Measurements from ENCODE around the gene TACR2. TPM values are rescaled to one million over a fixed set of nuclear protein-coding genes. Genes with fewer than 3 reads are reported as not detected.
"Not testable (repeated sequence)": the region's sequence is repeated elsewhere in the genome, so short reads cannot be mapped to it uniquely, and the experiment has no call there.

TACR2 gene
- total RNA-seq, 1 donor from 2014 or later: not detected

DNA sequence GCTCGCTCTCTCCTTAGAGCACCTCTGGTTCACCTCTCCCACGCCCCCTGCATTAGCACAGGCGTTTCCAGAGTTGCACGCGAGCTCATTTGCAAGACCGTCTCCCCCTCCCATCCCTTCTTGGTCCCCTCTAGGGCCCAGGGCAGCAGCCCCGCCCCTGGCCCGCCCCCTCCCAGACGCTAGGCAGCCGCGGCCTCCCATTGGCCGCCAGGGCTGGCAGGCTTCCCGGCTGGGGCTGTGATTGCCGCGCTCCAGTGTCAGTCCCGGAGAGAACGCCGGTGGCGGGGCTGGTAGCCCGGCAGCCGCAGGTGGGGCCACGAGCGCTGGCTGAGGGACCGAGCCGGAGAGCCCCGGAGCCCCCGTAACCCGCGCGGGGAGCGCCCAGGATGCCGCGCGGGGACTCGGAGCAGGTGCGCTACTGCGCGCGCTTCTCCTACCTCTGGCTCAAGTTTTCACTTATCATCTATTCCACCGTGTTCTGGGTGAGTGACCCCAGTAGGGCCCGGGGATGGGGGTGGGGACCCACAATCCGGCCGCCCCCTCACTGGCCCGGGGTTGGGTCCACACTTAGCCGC, 34.6 kb upstream of the TACR2 start, which contains the start of gene TSPAN15:
TSPAN15 (plus strand) TSS at position 257 of the 575 bp plus-strand sequence; CDS start at position 387, 130 bp downstream.
- peak within 1 kb of the TSS; percentile 83 to 84 (median 84) for H3K9ac ChIP-seq (ENCODE audit: low read depth in 1 of 3, low read length in 3 of 3)
- peaks cover 0 to 3% (median 0%) of the 10 kb centered on the region in 3 donors for H3K27me3 ChIP-seq (ENCODE audit: control insufficient read depth in 3 of 3, insufficient read depth in 3 of 3, low read length in 3 of 3)
- no peaks in the 10 kb centered on the region for H3K36me3 ChIP-seq (ENCODE audit: control insufficient read depth in 3 of 3, insufficient read depth in 3 of 3, low read length in 3 of 3)
- H3K4me1 ChIP-seq (ENCODE audit: control insufficient read depth in 3 of 3, insufficient read depth in 3 of 3, low read length in 3 of 3): peaks cover 39 to 62% (median 48%) of the 10 kb centered on the region in 3 donors
- peak within 1 kb of the TSS; percentile 77 for H3K27ac ChIP-seq (ENCODE audit: low read depth, low read length)
- H3K4me3 ChIP-seq (ENCODE audit: low read length in 3 of 3): peak within 1 kb of the TSS; percentile 82 to 91 (median 84)
- no peaks in the 10 kb centered on the region for H3K9me3 ChIP-seq (ENCODE audit: control insufficient read depth in 3 of 3, low read length in 3 of 3)

DNA sequence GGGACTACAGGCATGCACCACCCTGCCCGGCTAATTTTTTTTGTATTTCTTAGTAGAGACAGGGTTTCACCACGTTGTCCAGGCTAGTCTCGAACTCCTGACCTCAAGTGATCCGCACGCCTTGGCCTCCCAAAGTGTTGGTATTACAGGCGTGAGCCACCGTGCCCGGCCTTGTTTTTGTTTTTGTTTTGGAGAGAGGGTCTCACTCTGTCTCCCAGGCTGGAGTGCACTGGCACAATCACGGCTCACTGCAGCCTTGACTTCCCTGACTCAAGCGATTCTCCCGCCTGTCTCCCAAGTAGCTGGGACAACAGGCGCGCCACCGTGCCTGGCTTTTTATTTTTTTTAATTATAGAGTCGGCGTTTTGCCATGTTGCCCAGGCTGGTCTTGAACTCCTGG, 33.7 kb upstream of the TACR2 start:
- H3K27ac ChIP-seq (ENCODE audit: low read depth, low read length): peak overlapping the region; percentile 55
- not testable (repeated sequence) for H3K9me3 ChIP-seq (ENCODE audit: control insufficient read depth in 3 of 3, low read length in 3 of 3)

DNA sequence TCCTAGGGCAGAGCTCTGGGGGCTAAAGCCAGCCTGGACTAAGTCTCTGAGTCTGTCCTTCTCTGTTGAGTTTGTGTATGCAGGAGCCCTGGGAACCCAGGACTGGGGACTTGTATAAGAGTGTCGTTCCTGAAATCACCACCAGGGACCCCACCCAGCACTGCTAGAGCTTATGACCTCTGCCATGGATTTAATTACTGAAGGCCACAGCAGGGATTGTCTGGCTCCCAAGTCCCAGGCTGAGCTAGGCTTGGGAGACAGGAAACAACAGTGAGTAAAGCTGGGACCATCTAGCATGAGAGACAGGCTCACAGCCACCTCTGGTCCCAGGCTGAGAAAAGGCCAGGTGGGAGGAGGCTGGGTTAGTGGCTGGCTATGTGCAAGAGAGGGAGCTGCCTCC, 33.1 kb upstream of the TACR2 start:
- peaks cover 36 to 56% (median 46%) of the 10 kb centered on the region in 3 donors for H3K4me1 ChIP-seq (ENCODE audit: control insufficient read depth in 3 of 3, insufficient read depth in 3 of 3, low read length in 3 of 3)
- H3K4me3 ChIP-seq (ENCODE audit: low read length in 3 of 3): peak overlapping the region in 1 of 3 donors; percentile 22
- H3K9me3 ChIP-seq (ENCODE audit: control insufficient read depth in 3 of 3, low read length in 3 of 3): no peaks in the 10 kb centered on the region
- peak overlapping the region; percentile 55 for H3K27ac ChIP-seq (ENCODE audit: low read depth, low read length)
- no peaks in the 10 kb centered on the region for H3K36me3 ChIP-seq (ENCODE audit: control insufficient read depth in 3 of 3, insufficient read depth in 3 of 3, low read length in 3 of 3)
- peaks cover 0 to 3% (median 0%) of the 10 kb centered on the region in 3 donors for H3K27me3 ChIP-seq (ENCODE audit: control insufficient read depth in 3 of 3, insufficient read depth in 3 of 3, low read length in 3 of 3)
- H3K9ac ChIP-seq (ENCODE audit: low read depth in 1 of 3, low read length in 3 of 3): peak overlapping the region in 2 of 3 donors; percentile 19 to 50

More for the DNA sequence above, 33.7 kb upstream of the TACR2 start:
- not testable (repeated sequence) for H3K4me3 ChIP-seq (ENCODE audit: low read length in 3 of 3); H3K36me3 ChIP-seq (ENCODE audit: control insufficient read depth in 3 of 3, insufficient read depth in 3 of 3, low read length in 3 of 3); H3K27me3 ChIP-seq (ENCODE audit: control insufficient read depth in 3 of 3, insufficient read depth in 3 of 3, low read length in 3 of 3)
- peak overlapping the region in 1 of 3 donors; percentile 50 for H3K9ac ChIP-seq (ENCODE audit: low read depth in 1 of 3, low read length in 3 of 3)
- peaks cover 36 to 62% (median 47%) of the 10 kb centered on the region in 3 donors for H3K4me1 ChIP-seq (ENCODE audit: control insufficient read depth in 3 of 3, insufficient read depth in 3 of 3, low read length in 3 of 3)

DNA sequence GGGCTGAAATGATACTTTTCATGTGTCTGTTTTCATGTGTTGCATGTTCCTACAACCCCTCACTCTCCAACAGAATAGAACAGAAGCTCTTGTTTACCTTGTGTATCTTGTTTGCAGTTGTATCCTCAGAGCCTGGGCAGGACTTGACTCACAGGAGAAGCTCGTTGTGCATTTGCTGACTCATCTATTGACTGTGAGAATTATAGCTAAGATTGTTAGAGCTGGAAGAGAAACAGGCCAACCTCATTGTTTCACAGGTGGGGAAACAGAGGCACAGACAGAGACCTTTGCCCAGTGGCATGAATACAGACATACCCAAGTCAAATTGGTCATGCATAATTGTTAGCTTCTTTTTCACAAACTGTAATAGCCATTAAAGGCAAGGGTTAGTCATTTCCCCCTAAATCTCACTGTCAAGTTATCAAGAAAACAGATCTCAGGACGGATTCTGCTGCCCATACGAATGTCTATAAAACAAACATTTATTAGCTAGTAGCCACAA, 30.0 kb upstream of the TACR2 start:
- H3K9ac ChIP-seq (ENCODE audit: low read depth in 1 of 3, low read length in 3 of 3): no peak overlapping the region
- no peaks in the 10 kb centered on the region for H3K27me3 ChIP-seq (ENCODE audit: control insufficient read depth in 3 of 3, insufficient read depth in 3 of 3, low read length in 3 of 3)
- no peak overlapping the region for H3K27ac ChIP-seq (ENCODE audit: low read depth, low read length)
- H3K36me3 ChIP-seq (ENCODE audit: control insufficient read depth in 3 of 3, insufficient read depth in 3 of 3, low read length in 3 of 3): no peaks in the 10 kb centered on the region
- no peaks in the 10 kb centered on the region for H3K9me3 ChIP-seq (ENCODE audit: control insufficient read depth in 3 of 3, low read length in 3 of 3)
- peaks cover 15 to 26% (median 16%) of the 10 kb centered on the region in 3 donors for H3K4me1 ChIP-seq (ENCODE audit: control insufficient read depth in 3 of 3, insufficient read depth in 3 of 3, low read length in 3 of 3)
- no peak overlapping the region for H3K4me3 ChIP-seq (ENCODE audit: low read length in 3 of 3)

DNA sequence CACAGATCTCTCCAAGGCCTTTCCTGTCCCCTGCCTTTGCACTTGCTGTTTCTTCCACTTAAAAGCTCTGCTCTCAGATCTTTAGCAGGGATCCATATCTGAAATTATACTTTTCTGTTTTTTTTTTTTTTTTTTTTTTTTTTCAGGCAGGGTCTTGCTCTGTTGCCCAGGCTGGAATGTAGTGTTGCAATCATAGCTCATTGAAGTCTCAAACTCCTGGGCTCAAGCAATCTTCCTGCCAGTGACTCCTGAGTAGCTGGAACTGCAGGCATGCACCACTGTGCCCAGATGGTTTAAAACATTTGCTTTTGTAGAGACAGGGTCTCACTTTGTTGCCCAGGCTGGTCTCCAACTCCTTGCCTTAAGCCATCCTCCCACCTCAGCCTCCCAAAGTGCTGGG, 29.5 kb upstream of the TACR2 start:
- Histone ChIP-seq H3K9ac (ENCODE audit: low read depth in 1 of 3, low read length in 3 of 3) (no peak overlapping the region), H3K4me1 (ENCODE audit: control insufficient read depth in 3 of 3, insufficient read depth in 3 of 3, low read length in 3 of 3) (peaks cover 14 to 23% (median 15%) of the 10 kb centered on the region in 3 donors), H3K27ac (ENCODE audit: low read depth, low read length) (no peak overlapping the region), H3K4me3 (ENCODE audit: low read length in 3 of 3) (no peak overlapping the region), H3K36me3 (ENCODE audit: control insufficient read depth in 3 of 3, insufficient read depth in 3 of 3, low read length in 3 of 3) (no peaks in the 10 kb centered on the region), H3K27me3 (ENCODE audit: control insufficient read depth in 3 of 3, insufficient read depth in 3 of 3, low read length in 3 of 3) (no peaks in the 10 kb centered on the region), H3K9me3 (ENCODE audit: control insufficient read depth in 3 of 3, low read length in 3 of 3) (no peaks in the 10 kb centered on the region)

DNA sequence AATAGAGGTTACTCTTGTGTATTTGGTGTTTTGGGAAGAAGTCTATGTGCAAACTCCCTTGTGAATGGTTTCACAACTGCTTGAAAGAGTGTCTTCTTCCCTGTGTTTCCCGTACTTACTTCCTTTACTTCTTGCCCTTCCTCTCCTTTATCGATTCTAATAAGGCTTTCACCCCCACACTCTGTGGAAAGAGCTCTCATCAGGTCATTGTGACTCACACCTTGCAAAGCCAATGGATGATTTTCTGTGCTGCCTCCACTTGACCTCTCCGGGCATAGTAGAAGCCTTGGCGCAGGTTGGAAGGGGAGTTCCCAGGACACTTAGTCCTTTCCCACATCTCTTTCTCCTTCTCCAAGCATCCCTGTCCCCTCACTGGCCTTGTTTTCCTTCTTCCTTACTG, 28.3 kb upstream of the TACR2 start:
- H3K27me3 ChIP-seq (ENCODE audit: control insufficient read depth in 3 of 3, insufficient read depth in 3 of 3, low read length in 3 of 3): no peaks in the 10 kb centered on the region
- no peaks in the 10 kb centered on the region for H3K36me3 ChIP-seq (ENCODE audit: control insufficient read depth in 3 of 3, insufficient read depth in 3 of 3, low read length in 3 of 3)
- no peak overlapping the region for H3K4me3 ChIP-seq (ENCODE audit: low read length in 3 of 3)
- no peak overlapping the region for H3K27ac ChIP-seq (ENCODE audit: low read depth, low read length)
- H3K9ac ChIP-seq (ENCODE audit: low read depth in 1 of 3, low read length in 3 of 3): no peak overlapping the region
- H3K9me3 ChIP-seq (ENCODE audit: control insufficient read depth in 3 of 3, low read length in 3 of 3): no peaks in the 10 kb centered on the region
- peaks cover 7 to 21% (median 8%) of the 10 kb centered on the region in 3 donors for H3K4me1 ChIP-seq (ENCODE audit: control insufficient read depth in 3 of 3, insufficient read depth in 3 of 3, low read length in 3 of 3)

DNA sequence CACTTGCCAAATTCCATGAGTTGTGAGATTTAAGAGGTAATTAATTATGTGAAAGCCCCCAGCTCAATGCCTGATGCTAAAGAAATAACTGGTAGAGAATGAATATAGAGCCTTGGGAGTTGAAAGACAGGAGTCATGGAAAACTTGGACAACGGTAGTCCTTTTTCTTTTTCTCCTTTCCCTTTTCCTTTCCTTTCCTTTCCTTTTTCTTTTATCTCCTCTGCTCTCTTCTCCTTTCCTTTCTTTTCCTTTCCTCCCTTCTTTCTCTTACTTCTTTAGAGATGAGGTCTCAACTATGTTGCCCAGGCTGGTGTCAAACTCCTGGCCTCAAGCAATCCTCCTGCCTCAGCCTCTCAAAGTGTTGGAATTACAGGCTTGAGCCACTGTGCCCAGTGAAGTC, 26.6 kb upstream of the TACR2 start:
- Histone ChIP-seq H3K4me1 (ENCODE audit: control insufficient read depth in 3 of 3, insufficient read depth in 3 of 3, low read length in 3 of 3) (peaks cover 16 to 30% (median 18%) of the 10 kb centered on the region in 3 donors), H3K9me3 (ENCODE audit: control insufficient read depth in 3 of 3, low read length in 3 of 3) (no peaks in the 10 kb centered on the region), H3K9ac (ENCODE audit: low read depth in 1 of 3, low read length in 3 of 3) (no peak overlapping the region), H3K4me3 (ENCODE audit: low read length in 3 of 3) (no peak overlapping the region), H3K27ac (ENCODE audit: low read depth, low read length) (no peak overlapping the region), H3K27me3 (ENCODE audit: control insufficient read depth in 3 of 3, insufficient read depth in 3 of 3, low read length in 3 of 3) (no peaks in the 10 kb centered on the region), H3K36me3 (ENCODE audit: control insufficient read depth in 3 of 3, insufficient read depth in 3 of 3, low read length in 3 of 3) (no peaks in the 10 kb centered on the region)

DNA sequence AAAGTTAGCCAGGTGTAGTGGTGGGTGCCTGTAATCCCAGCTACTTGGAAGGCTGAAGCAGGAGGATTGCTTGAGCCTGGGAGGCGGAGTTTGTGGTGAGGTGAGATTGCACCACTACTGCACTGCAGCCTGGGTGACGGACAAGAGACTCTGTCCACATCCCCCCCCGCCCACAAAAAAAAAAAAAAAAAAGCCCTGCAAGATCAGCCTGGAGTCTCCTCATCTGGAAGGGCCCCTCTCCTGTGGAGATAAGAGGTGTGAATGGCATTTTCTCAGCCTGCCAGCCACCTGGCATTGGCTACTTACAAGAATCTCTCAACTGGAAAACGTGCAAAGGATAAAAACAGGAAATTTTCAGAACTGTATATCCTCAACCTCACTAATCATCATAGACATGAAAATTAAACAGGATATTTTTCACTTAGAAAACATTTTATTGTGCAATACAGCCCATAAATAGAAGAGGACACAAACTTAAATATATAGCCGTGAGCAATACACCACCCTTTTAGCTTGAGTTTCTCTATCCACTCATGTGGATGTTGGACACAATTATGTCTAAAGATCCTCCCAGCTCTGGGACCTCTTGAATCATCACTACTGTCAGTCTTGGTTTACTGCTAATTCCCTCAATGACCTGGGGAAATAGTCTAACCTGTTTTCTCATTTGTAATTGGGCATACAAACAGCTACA, 23.2 kb upstream of the TACR2 start:
- no peak overlapping the region for H3K4me3 ChIP-seq (ENCODE audit: low read length in 3 of 3)
- no peaks in the 10 kb centered on the region for H3K9me3 ChIP-seq (ENCODE audit: control insufficient read depth in 3 of 3, low read length in 3 of 3)
- no peak overlapping the region for H3K9ac ChIP-seq (ENCODE audit: low read depth in 1 of 3, low read length in 3 of 3)
- no peaks in the 10 kb centered on the region for H3K36me3 ChIP-seq (ENCODE audit: control insufficient read depth in 3 of 3, insufficient read depth in 3 of 3, low read length in 3 of 3)
- H3K4me1 ChIP-seq (ENCODE audit: control insufficient read depth in 3 of 3, insufficient read depth in 3 of 3, low read length in 3 of 3): peaks cover 16 to 35% (median 22%) of the 10 kb centered on the region in 3 donors
- no peaks in the 10 kb centered on the region for H3K27me3 ChIP-seq (ENCODE audit: control insufficient read depth in 3 of 3, insufficient read depth in 3 of 3, low read length in 3 of 3)
- peak overlapping the region; percentile 80 for H3K27ac ChIP-seq (ENCODE audit: low read depth, low read length)

DNA sequence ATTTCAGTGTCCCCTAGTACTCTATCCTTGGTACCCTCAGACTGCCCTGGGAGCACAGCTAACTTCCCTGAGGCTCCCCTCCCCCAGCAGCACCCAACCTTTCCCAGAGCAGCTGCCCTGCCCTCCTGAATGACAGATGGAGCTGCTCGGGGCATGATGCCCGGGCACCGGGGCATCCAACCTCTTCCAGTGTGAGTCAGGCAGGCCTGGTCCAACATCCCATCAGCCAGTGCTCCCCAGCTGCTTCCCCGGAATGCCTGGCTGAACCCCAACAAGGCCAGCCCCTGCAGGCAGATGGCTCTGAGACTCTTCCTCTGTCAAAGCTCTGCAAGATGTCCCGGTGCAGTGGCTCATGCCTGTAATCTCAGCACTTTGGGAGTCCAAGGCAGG, 22.6 kb upstream of the TACR2 start:
- peak overlapping the region in 2 of 3 donors; percentile 22 to 38 for H3K4me3 ChIP-seq (ENCODE audit: low read length in 3 of 3)
- H3K4me1 ChIP-seq (ENCODE audit: control insufficient read depth in 3 of 3, insufficient read depth in 3 of 3, low read length in 3 of 3): peaks cover 16 to 35% (median 22%) of the 10 kb centered on the region in 3 donors
- H3K27me3 ChIP-seq (ENCODE audit: control insufficient read depth in 3 of 3, insufficient read depth in 3 of 3, low read length in 3 of 3): no peaks in the 10 kb centered on the region
- H3K9ac ChIP-seq (ENCODE audit: low read depth in 1 of 3, low read length in 3 of 3): peak overlapping the region in 2 of 3 donors; percentile 5 to 40
- no peaks in the 10 kb centered on the region for H3K36me3 ChIP-seq (ENCODE audit: control insufficient read depth in 3 of 3, insufficient read depth in 3 of 3, low read length in 3 of 3)
- peak overlapping the region; percentile 80 for H3K27ac ChIP-seq (ENCODE audit: low read depth, low read length)
- no peaks in the 10 kb centered on the region for H3K9me3 ChIP-seq (ENCODE audit: control insufficient read depth in 3 of 3, low read length in 3 of 3)

Data from skeletal muscle tissue (tissue), 4 donors.